Measurements from ENCODE around the gene FCAMR. TPM values are rescaled to one million over a fixed set of nuclear protein-coding genes. Genes with fewer than 3 reads are reported as not detected.

FCAMR gene
- total RNA-seq, 1 experiment from 2014 or later: not detected

DNA sequence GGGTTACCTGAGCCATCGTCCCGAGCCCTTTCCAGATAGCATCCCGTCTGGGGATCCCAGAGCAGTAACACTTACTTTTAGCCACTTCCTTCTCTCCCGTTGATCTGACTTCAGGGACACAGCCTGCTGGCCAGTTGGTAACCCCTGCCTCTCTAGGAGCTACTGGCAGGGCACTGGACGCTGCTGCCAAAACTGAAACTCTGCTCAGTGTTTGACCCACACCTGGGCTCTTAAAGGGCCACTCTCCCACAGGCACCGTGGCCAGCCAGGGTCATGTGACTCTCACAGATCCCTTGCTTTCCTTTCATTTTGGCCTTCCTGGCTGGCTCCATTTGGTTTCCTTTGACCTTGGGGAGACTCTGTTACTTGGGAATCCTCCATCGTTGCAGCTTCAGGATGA, 24.0 kb downstream of the FCAMR start, which contains the start of gene PIGR:
PIGR (minus strand) TSS at position 206 of the 400 bp plus-strand sequence. CDS start 5,935 bp downstream, outside the sequence.
- ChIA-PET POLR2A (ENCODE audit: low non-redundant PET) (no interaction called here), CTCF (no interaction called here)
- Histone ChIP-seq H3K9me3 (ENCODE audit: low read depth, low read length, poor library complexity, severe bottlenecking) (no peaks in the 10 kb centered on the region), H3K36me3 (ENCODE audit: insufficient read depth, low read length, poor library complexity, severe bottlenecking) (no peaks in the 10 kb centered on the region), H3K4me3 (ENCODE audit: low read depth, low read length, poor library complexity, severe bottlenecking) (no peak within 1 kb of the TSS), H3K4me1 (ENCODE audit: insufficient read depth, low read length, poor library complexity, severe bottlenecking) (no peaks in the 10 kb centered on the region), H3K27me3 (replicated peaks; ENCODE audit: insufficient read depth, low read depth, low read length, poor library complexity) (peaks cover 57% of the 10 kb centered on the region), H3K27ac (ENCODE audit: low read depth, low read length, poor library complexity, severe bottlenecking) (no peak within 1 kb of the TSS)
- intact Hi-C loops (cut with micrococcal nuclease; ENCODE audit: unreplicated experiment): no loop called here
- BruUV-seq (replicated peaks): no TSS peak
- TF ChIP-seq, protein P1, sequence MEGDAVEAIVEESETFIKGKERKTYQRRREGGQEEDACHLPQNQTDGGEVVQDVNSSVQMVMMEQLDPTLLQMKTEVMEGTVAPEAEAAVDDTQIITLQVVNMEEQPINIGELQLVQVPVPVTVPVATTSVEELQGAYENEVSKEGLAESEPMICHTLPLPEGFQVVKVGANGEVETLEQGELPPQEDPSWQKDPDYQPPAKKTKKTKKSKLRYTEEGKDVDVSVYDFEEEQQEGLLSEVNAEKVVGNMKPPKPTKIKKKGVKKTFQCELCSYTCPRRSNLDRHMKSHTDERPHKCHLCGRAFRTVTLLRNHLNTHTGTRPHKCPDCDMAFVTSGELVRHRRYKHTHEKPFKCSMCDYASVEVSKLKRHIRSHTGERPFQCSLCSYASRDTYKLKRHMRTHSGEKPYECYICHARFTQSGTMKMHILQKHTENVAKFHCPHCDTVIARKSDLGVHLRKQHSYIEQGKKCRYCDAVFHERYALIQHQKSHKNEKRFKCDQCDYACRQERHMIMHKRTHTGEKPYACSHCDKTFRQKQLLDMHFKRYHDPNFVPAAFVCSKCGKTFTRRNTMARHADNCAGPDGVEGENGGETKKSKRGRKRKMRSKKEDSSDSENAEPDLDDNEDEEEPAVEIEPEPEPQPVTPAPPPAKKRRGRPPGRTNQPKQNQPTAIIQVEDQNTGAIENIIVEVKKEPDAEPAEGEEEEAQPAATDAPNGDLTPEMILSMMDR (conservative IDR thresholded peaks at IDR 0.05; ENCODE audit: low read depth, low read length): no peak
- TF ChIP-seq EZH2 (IDR thresholded peaks at IDR 0.05; ENCODE audit: borderline replicate concordance, low read depth, low read length, poor library complexity, severe bottlenecking): no peak
- DNase-seq (ENCODE audit: low spot score): no peak

- H3K27me3 ChIP-seq (replicated peaks; ENCODE audit: insufficient read depth, low read depth, low read length, poor library complexity): peaks cover 56% of the 10 kb centered on the region
- no peak for DNase-seq (ENCODE audit: low spot score)
- no peaks in the 10 kb centered on the region for H3K9me3 ChIP-seq (ENCODE audit: low read depth, low read length, poor library complexity, severe bottlenecking)
- no peak overlapping the region for H3K4me3 ChIP-seq (ENCODE audit: low read depth, low read length, poor library complexity, severe bottlenecking)
- ChIA-PET CTCF (no interaction called here), POLR2A (ENCODE audit: low non-redundant PET) (no interaction called here)
- BruUV-seq (replicated peaks): no TSS peak
- intact Hi-C loops (cut with micrococcal nuclease; ENCODE audit: unreplicated experiment): no loop called here
- no peak for TF ChIP-seq EZH2 (IDR thresholded peaks at IDR 0.05; ENCODE audit: borderline replicate concordance, low read depth, low read length, poor library complexity, severe bottlenecking)
- TF ChIP-seq, protein P1 (conservative IDR thresholded peaks at IDR 0.05; ENCODE audit: low read depth, low read length): no peak
- H3K36me3 ChIP-seq (ENCODE audit: insufficient read depth, low read length, poor library complexity, severe bottlenecking): no peaks in the 10 kb centered on the region
- no peaks in the 10 kb centered on the region for H3K4me1 ChIP-seq (ENCODE audit: insufficient read depth, low read length, poor library complexity, severe bottlenecking)
- no peak overlapping the region for H3K27ac ChIP-seq (ENCODE audit: low read depth, low read length, poor library complexity, severe bottlenecking)
These were observed 24.5 kb downstream of the FCAMR start for GRCh38 chr1:206945779-206946178.

DNA sequence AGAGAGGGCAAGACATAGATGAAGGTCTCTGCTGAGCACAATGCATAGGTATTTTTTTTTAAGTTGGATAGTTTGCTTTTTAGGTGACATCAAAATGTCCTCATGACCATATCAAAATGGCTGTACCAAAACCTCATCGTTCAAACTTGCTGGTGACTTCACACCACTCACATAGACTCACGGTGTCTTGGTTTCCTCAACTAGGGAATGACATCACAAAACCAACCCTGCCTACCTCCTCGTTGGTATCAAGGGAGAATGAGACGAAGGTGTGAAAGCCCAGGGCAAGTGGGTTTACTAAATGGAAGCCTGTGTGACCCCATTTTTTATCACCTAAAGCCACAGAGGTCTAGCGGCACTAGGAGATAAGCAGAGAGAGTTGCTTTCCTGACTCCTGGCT, 25.6 kb downstream of the FCAMR start:
- ChIA-PET POLR2A (ENCODE audit: low non-redundant PET) (no interaction called here), CTCF (no interaction called here)
- Histone ChIP-seq H3K4me3 (ENCODE audit: low read depth, low read length, poor library complexity, severe bottlenecking) (no peak overlapping the region), H3K27ac (ENCODE audit: low read depth, low read length, poor library complexity, severe bottlenecking) (no peak overlapping the region), H3K36me3 (ENCODE audit: insufficient read depth, low read length, poor library complexity, severe bottlenecking) (no peaks in the 10 kb centered on the region), H3K27me3 (replicated peaks; ENCODE audit: insufficient read depth, low read depth, low read length, poor library complexity) (peaks cover 56% of the 10 kb centered on the region), H3K9me3 (ENCODE audit: low read depth, low read length, poor library complexity, severe bottlenecking) (no peaks in the 10 kb centered on the region), H3K4me1 (ENCODE audit: insufficient read depth, low read length, poor library complexity, severe bottlenecking) (no peaks in the 10 kb centered on the region)
- no TSS peak for BruUV-seq (replicated peaks)
- TF ChIP-seq EZH2 (IDR thresholded peaks at IDR 0.05; ENCODE audit: borderline replicate concordance, low read depth, low read length, poor library complexity, severe bottlenecking): no peak
- TF ChIP-seq, protein P1 (conservative IDR thresholded peaks at IDR 0.05; ENCODE audit: low read depth, low read length): no peak
- DNase-seq (ENCODE audit: low spot score): no peak
- intact Hi-C loops (cut with micrococcal nuclease; ENCODE audit: unreplicated experiment): no loop called here

Measured in A673 (cell line).